H54 (cell line): ENCODE data around the gene KCNE4.

Experiments used
- DNase-seq: peaks from one replicate; pipeline ENCODE4 v3.0.0; 2011; ENCODE audit warnings: low spot score, mixed read lengths; ENCODE audit not compliant: insufficient read length
- FAIRE-seq: peaks from 3 replicates; lab custom pipeline; 2011; peaks lifted over from hg19 to GRCh38; lab: Jason Lieb, UNC
- POLR2A ChIP-seq: IDR thresholded peaks from 2 replicates; pipeline ENCODE4 v1.6.1; 2011; ENCODE audit warnings: low read depth, mild to moderate bottlenecking, low read length

The KCNE4 gene

GRCh38 chr2:223092667-223093066 is 40.7 kb downstream of the KCNE4 start:
- no peak for TF ChIP-seq POLR2A
- no peak for FAIRE-seq
- DNase-seq: no peak

- no peak for TF ChIP-seq POLR2A
- DNase-seq (no peak), FAIRE-seq (no peak)
These were observed 41.6 kb downstream of the KCNE4 start for GRCh38 chr2:223093436-223094241.

- TF ChIP-seq POLR2A: no peak
- FAIRE-seq (no peak), DNase-seq (no peak)
These were observed 43.2 kb downstream of the KCNE4 start for GRCh38 chr2:223095207-223095606.

GRCh38 chr2:223096235-223096970 is 44.4 kb downstream of the KCNE4 start:
- no peak for FAIRE-seq

GRCh38 chr2:223097888-223098383 is 45.9 kb downstream of the KCNE4 start:
- no peak for DNase-seq

More at GRCh38 chr2:223096235-223096970, 44.4 kb downstream of the KCNE4 start:
- no peak for TF ChIP-seq POLR2A
- no peak for DNase-seq

GRCh38 chr2:223099561-223099960 is 47.6 kb downstream of the KCNE4 start:
- DNase-seq: no peak
- TF ChIP-seq POLR2A: no peak
- no peak for FAIRE-seq

More at GRCh38 chr2:223097888-223098383, 45.9 kb downstream of the KCNE4 start:
- no peak for TF ChIP-seq POLR2A
- no peak for FAIRE-seq

GRCh38 chr2:223100061-223100511 is 48.1 kb downstream of the KCNE4 start:
- no peak for DNase-seq
- TF ChIP-seq POLR2A: no peak
- FAIRE-seq: no peak

GRCh38 chr2:223101340-223102039 is 49.5 kb downstream of the KCNE4 start:
- peak; percentile 11 for DNase-seq
- no peak for TF ChIP-seq POLR2A
- no peak for FAIRE-seq

GRCh38 chr2:223102040-223102400 is 50.0 kb downstream of the KCNE4 start:
- no peak for DNase-seq
- FAIRE-seq: no peak
- no peak for TF ChIP-seq POLR2A

- FAIRE-seq (no peak), DNase-seq (no peak)
- no peak for TF ChIP-seq POLR2A
These were observed 50.5 kb downstream of the KCNE4 start for GRCh38 chr2:223102450-223102849.

GRCh38 chr2:223104336-223105132 is 52.5 kb downstream of the KCNE4 start:
- FAIRE-seq (no peak), DNase-seq (no peak)
- TF ChIP-seq POLR2A: no peak
